GM12878 (cell line): ENCODE data around the gene ABCC3. TPM values are rescaled to one million over a fixed set of nuclear protein-coding genes. Genes with fewer than 3 reads are reported as not detected.

ENCODE experiments used
- ATAC-seq: fragments of 200-7000 bp; cut with Tn5 transposase; 3 replicates; pipeline ENCODE4 v1.9.1; 2020; ENCODE audit warnings: mild to moderate bottlenecking, moderate library complexity
- BruUV-seq: library from RNA; stranded (reverse); fragments of 400-500 nt; replicated peaks from 2 replicates; lab custom pipeline; 2021; lab: Mats Ljungman, UMichigan
- CTCF ChIA-PET: fragments of 300-600 bp; sonication (Branson Sonifier 250); formaldehyde crosslinking; extraction: SDS; loops from one replicate; lab custom pipeline; 2021; ENCODE audit warnings: inconsistent platforms; lab: Yijun Ruan, JAX
- POLR2A ChIA-PET: fragments of 350-600 bp; formaldehyde crosslinking; extraction: SDS; loops from one replicate; lab custom pipeline; 2021; ENCODE audit warnings: inconsistent platforms; lab: Charles Lee
- RAD21 ChIA-PET: fragments of 300-600 bp; sonication (Branson Sonifier 250); formaldehyde crosslinking; loops from one replicate; lab custom pipeline; 2023; ENCODE audit warnings: antibody characterized with exemption; ENCODE audit not compliant: unreplicated experiment; lab: Charles Lee
- SMC1A ChIA-PET: fragments of 300-600 bp; sonication (Branson Sonifier 250); formaldehyde crosslinking; loops from one replicate; lab custom pipeline; 2023; ENCODE audit not compliant: unreplicated experiment, uncharacterized antibody; lab: Charles Lee
- DNase-seq: peaks from one replicate; pipeline ENCODE4 v3.0.0-alpha.2; 2011; ENCODE audit warnings: low read depth, low spot score
- FAIRE-seq: peaks from 3 replicates; lab custom pipeline; 2011; peaks lifted over from hg19 to GRCh38; lab: Jason Lieb, UNC
- H2AFZ ChIP-seq: 2 replicates; pipeline ENCODE4 v1.6.0; 2011; ENCODE audit warnings: low read depth, low read length, control low read depth; ENCODE audit not compliant: control insufficient read depth
- H3K27ac ChIP-seq: 2 replicates; pipeline ENCODE4 v1.5.1; 2011; ENCODE audit warnings: control low read depth; ENCODE audit not compliant: control insufficient read depth, insufficient read depth
- H3K27me3 ChIP-seq, 2 experiments: replicated peaks in 1 of 2; 2 replicates each; pipeline versions ENCODE4 v1.6.0 to v1.6.1; 2011; ENCODE audit warnings: low read length in 1 of 2; ENCODE audit not compliant: control insufficient read depth in 2 of 2, insufficient read depth in 2 of 2
- H3K36me3 ChIP-seq, 2 experiments: 2 replicates each; pipeline ENCODE4 v1.5.1; 2011; ENCODE audit warnings: low read length in 1 of 2; ENCODE audit not compliant: control insufficient read depth in 2 of 2, insufficient read depth in 2 of 2
- H3K4me1 ChIP-seq: 2 replicates; pipeline ENCODE4 v1.6.1; 2011; ENCODE audit warnings: mild to moderate bottlenecking, low read length, moderate library complexity, mixed read lengths; ENCODE audit not compliant: control insufficient read depth, insufficient read depth
- H3K4me2 ChIP-seq: 2 replicates; pipeline ENCODE4 v1.6.0; 2011; ENCODE audit warnings: control low read depth; ENCODE audit not compliant: control insufficient read depth, insufficient read depth
- H3K4me3 ChIP-seq: fragments of 200-600 bp; sonication (generic); 2 replicates; pipeline ENCODE4 v1.5.1; 2016
- H3K79me2 ChIP-seq: 2 replicates; pipeline ENCODE4 v1.6.0; 2011; ENCODE audit warnings: low read length; ENCODE audit not compliant: control insufficient read depth, insufficient read depth
- H3K9ac ChIP-seq: 2 replicates; pipeline ENCODE4 v1.8.0; 2011; ENCODE audit warnings: low read length, control low read depth, mixed read lengths; ENCODE audit not compliant: control insufficient read depth, insufficient read depth
- H3K9me3 ChIP-seq: replicated peaks from 3 replicates; pipeline ENCODE4 v1.5.1; 2011; ENCODE audit warnings: mild to moderate bottlenecking, low read length; ENCODE audit not compliant: control insufficient read depth, insufficient read depth
- H4K20me1 ChIP-seq: 2 replicates; pipeline ENCODE4 v1.6.0; 2011; ENCODE audit not compliant: control insufficient read depth, insufficient read depth
- CHD4 ChIP-seq: fragments of 200-600 bp; sonication (generic); IDR thresholded peaks from 2 replicates; pipeline ENCODE4 v1.6.1; 2016; ENCODE audit warnings: mild to moderate bottlenecking
- HSF1 ChIP-seq: fragments of 150-350 bp; IDR thresholded peaks from 2 replicates; pipeline ENCODE4 v1.6.1; 2014; ENCODE audit warnings: mild to moderate bottlenecking, low read depth, low read length
- MYB ChIP-seq: fragments of 150-350 bp; IDR thresholded peaks from 2 replicates; pipeline ENCODE4 v1.6.1; 2014; ENCODE audit warnings: mild to moderate bottlenecking, low read depth, low read length, borderline replicate concordance
- SMARCA5 ChIP-seq: fragments of 450-650 bp; IDR thresholded peaks from 2 replicates; pipeline ENCODE4 v1.6.1; 2017; ENCODE audit warnings: mild to moderate bottlenecking
- WRNIP1 ChIP-seq: IDR thresholded peaks from 2 replicates; pipeline ENCODE4 v1.6.1; 2011; ENCODE audit warnings: low read depth, low read length, improper control_type of control experiment, borderline replicate concordance
- ZZZ3 ChIP-seq: IDR thresholded peaks from 2 replicates; pipeline ENCODE4 v1.6.1; 2011; ENCODE audit warnings: low read depth; ENCODE audit not compliant: control insufficient read depth, insufficient read length
- WGBS: methylation state at CpG from one replicate; pipeline ENCODE4 v1.1.6; 2016; ENCODE audit warnings: low lambda C conversion rate; ENCODE audit not compliant: insufficient replicate concordance, insufficient coverage; ENCODE audit errors: missing lambda C conversion rate; 5-methylcytosine and 5-hydroxymethylcytosine counted together
- in situ Hi-C: fragments of 300-500 bp; cut with MboI; formaldehyde crosslinking; loops from 9 replicates; pipeline ENCODE4 v1.14.3; 2018; ENCODE audit warnings: mixed read lengths
- intact Hi-C: fragments of 100-400 bp; cut with micrococcal nuclease; formaldehyde crosslinking; loops from one replicate; pipeline ENCODE4 v1.14.2; 2022; ENCODE audit not compliant: unreplicated experiment
- polyA plus RNA-seq, 11 experiments: library from polyadenylated mRNA; depleted of rRNA in 4 of 11; unstranded in 6 of 11; stranded (reverse) in 5 of 11; fragments of >200 nt; fragmentation: Nextera tagmentation in 4 of 11; fragmentation: Illumina TruSeq in 1 of 11; extraction: Ambion mirVana in 4 of 11; extraction: Trizol in 1 of 11; gene quantifications; 1 replicate in 1 of 11; 2 replicates in 10 of 11; pipeline versions ENCODE4 v1.2.1 to v1.2.3, GENCODE V29; 2011 to 2016; ENCODE audit warnings: inconsistent platforms in 2 of 11, missing spikeins in 2 of 11, low read depth in 1 of 11
- total RNA-seq, 4 experiments: library from RNA; depleted of rRNA in 3 of 4; stranded (reverse); fragments of >200 nt in 3 of 4; fragmentation: Illumina TruSeq in 1 of 4; extraction: Trizol in 1 of 4; gene quantifications; 2 replicates each; pipeline versions ENCODE4 v1.2.1 to v1.2.3, GENCODE V29; 2013 to 2021

ABCC3 gene
- total and polyA plus RNA-seq, 10 of the 15 experiments (the other 5 are each of a cell fraction or from before 2014, with no cell fraction given) = 0.21 to 2.3 (median 0.71) TPM; not detected in 6

- TF ChIP-seq WRNIP1 (no peak), ZZZ3 (no peak), HSF1 (no peak), MYB (no peak)
Measured at GRCh38 chr17:50689251-50689650, 54.6 kb downstream of the ABCC3 start (continued).

- BruUV-seq = no TSS peak
Measured at GRCh38 chr17:50689956-50690886, 55.5 kb downstream of the ABCC3 start.

More at GRCh38 chr17:50689956-50690886, 55.5 kb downstream of the ABCC3 start:
- no peak for FAIRE-seq
- Histone ChIP-seq H3K4me1 (no peaks in the 10 kb centered on the region), H3K27me3 (no peaks in the 10 kb centered on the region), H3K79me2 (no peaks in the 10 kb centered on the region), H3K4me2 (no peak overlapping the region), H3K27ac (no peak overlapping the region), H3K9me3 (no peaks in the 10 kb centered on the region), H2AFZ (no peak overlapping the region), H3K36me3 (peaks cover 2 to 5% of the 10 kb centered on the region in 2 experiments; a peak in 3 of 4 replicates), H3K9ac (no peak overlapping the region), H4K20me1 (no peaks in the 10 kb centered on the region), H3K4me3 (no peak overlapping the region)
- ChIA-PET RAD21 (no interaction called here), POLR2A (no interaction called here), CTCF (no interaction called here), SMC1A (no interaction called here)
- no peak for DNase-seq
- intact Hi-C loops (no loop called here), in situ Hi-C loops (no loop called here)
- TF ChIP-seq SMARCA5 (no peak), CHD4 (no peak)
- no peak for ATAC-seq
- WGBS = 84% methylated on average over 17 of the region's 19 CpGs
